ENCODE measurements around the gene CACNA2D1.
"Not testable (repeated sequence)": the region's sequence is repeated elsewhere in the genome, so short reads cannot be mapped to it uniquely, and the experiment has no call there.

Gene CACNA2D1

GRCh38 chr7:82019551-82020475 lies 423.8 kb downstream of the CACNA2D1 start:
- DNase-seq = no peak

GRCh38 chr7:82018226-82018625 lies 425.4 kb downstream of the CACNA2D1 start:
- no peak for DNase-seq

- DNase-seq = no peak
These were observed 426.1 kb downstream of the CACNA2D1 start for GRCh38 chr7:82017334-82017943.

- DNase-seq = no peak
These were observed 427.8 kb downstream of the CACNA2D1 start for GRCh38 chr7:82015751-82016150.

GRCh38 chr7:82014574-82014973 lies 429.0 kb downstream of the CACNA2D1 start:
- not testable (repeated sequence) for DNase-seq

DNA sequence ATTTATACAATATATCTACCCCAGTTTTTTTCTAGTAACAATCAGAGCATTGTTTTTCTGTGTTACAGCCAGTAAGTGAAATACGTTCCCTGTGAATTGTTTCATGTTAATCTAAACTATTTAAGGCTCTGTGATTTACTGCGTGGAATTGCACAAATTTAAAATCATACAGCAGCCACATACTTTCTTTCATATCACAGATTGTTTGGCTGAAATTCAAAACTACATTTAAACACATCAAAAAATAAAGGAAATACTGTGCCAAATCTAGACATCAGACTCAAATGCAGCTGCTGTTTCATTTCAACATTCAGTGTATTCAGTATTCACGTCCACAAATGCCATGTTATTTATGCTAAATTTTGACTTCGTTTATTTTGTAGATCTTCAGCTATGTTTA lies 431.1 kb downstream of the CACNA2D1 start:
- no peak for DNase-seq

DNA sequence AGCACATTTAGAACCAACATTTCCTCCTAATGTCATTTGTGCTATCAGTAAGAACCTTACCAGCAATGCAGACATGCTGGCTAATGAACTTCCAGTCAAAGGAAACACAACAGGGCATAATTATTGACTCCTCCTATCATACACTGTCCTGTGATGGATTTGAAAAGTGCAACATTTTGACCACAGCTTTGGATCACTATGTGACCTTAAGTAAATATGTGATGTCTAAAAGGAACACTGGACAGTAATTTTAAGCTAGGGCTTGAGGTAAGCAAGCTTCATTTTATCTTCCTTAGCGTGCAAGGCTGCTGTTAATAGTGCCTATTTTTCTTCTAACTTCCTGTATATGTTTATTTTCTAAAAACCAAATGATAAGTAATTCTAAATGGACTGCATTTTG lies 433.2 kb downstream of the CACNA2D1 start:
- DNase-seq = no peak

GRCh38 chr7:82007315-82007714 lies 436.3 kb downstream of the CACNA2D1 start:
- DNase-seq = no peak

DNA sequence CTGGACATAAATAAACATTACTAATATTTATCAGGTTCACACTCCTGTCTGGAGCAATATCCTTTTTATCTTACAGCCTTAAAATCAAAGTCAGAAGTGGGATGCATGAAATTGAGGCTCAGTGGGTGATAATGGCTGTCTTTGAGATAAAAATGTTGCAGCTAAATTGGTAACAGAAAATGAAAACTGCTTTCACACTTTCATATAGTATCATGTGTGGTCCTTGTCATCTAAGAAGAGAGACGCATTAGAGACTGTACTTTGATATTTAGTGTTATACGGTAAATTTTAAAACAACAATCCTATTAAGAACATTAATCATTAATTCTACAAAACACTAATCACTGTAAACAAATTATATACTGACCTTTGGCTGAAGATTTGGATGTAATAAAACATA lies 438.5 kb downstream of the CACNA2D1 start:
- DNase-seq = no peak

GRCh38 chr7:81993186-81993585 lies 450.4 kb downstream of the CACNA2D1 start:
- no peak for DNase-seq

DNA sequence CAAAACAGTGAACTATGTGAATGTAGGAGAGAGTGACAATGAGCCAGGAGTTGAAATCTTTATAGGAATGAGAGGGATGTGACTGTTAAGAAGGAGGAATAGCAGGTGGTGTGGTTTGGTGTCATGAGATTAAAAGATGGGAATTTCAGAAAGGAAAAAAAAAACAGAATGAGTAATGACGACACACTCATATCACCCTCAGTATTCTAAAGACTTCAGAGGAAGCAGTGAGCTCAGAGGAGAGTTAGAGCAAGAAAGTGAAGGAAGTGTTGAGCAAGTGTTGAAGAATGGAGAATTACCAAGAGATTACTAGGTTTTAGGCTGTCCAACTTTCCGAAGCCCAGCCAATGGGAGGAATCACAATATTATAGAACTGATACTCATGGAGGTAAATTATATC lies 453.2 kb downstream of the CACNA2D1 start:
- DNase-seq = no peak

- no peak for DNase-seq
These were observed 456.7 kb downstream of the CACNA2D1 start for GRCh38 chr7:81986723-81987470.

GRCh38 chr7:81983406-81983805 lies 460.2 kb downstream of the CACNA2D1 start:
- no peak for DNase-seq

GRCh38 chr7:81973117-81973516 lies 470.5 kb downstream of the CACNA2D1 start:
- DNase-seq = no peak

DNA sequence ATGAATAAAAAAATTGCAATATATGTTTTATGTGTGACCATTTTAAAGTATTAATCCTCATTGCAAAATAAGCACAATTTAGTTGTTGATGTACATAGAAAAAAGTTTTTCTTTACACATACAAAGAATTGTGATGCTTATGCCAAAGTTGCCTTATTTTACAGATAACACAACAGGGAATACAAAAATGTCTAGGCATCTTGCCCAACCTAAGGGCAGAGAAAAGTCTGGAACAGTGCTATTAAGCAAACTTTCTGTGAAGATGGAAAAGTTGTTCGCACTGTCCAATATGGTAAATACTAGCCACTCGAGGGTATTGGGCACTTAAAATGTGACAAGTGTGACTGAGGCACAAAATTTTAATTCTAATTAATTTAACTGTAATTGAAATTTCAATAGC lies 483.6 kb downstream of the CACNA2D1 start:
- DNase-seq = no peak

DNA sequence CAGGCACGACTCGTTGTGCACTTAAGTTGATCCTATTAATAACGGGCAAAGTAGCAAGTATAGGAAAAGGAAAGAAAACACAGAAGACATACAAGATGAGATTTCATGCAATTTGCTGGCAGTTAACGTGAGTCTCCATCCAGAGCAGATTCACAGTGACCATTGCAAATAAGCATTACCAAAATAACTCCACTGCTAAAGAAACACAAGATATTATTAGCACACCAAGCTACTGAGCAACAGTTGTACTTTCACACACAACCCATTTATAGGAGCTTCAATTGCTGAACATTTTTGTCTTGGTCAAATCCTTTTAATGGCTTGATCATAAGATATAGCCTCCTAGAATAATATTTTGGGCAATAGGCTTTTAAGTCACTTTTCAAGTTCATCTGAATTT lies 486.1 kb downstream of the CACNA2D1 start:
- DNase-seq = no peak

GRCh38 chr7:81956520-81956919 lies 487.1 kb downstream of the CACNA2D1 start:
- DNase-seq = no peak

GRCh38 chr7:81949306-81949705 lies 494.3 kb downstream of the CACNA2D1 start:
- no peak for DNase-seq

GRCh38 chr7:81944058-81944457 lies 499.5 kb downstream of the CACNA2D1 start:
- DNase-seq = no peak

- DNase-seq = no peak
These were observed 506.5 kb downstream of the CACNA2D1 start for GRCh38 chr7:81937091-81937490.

DNA sequence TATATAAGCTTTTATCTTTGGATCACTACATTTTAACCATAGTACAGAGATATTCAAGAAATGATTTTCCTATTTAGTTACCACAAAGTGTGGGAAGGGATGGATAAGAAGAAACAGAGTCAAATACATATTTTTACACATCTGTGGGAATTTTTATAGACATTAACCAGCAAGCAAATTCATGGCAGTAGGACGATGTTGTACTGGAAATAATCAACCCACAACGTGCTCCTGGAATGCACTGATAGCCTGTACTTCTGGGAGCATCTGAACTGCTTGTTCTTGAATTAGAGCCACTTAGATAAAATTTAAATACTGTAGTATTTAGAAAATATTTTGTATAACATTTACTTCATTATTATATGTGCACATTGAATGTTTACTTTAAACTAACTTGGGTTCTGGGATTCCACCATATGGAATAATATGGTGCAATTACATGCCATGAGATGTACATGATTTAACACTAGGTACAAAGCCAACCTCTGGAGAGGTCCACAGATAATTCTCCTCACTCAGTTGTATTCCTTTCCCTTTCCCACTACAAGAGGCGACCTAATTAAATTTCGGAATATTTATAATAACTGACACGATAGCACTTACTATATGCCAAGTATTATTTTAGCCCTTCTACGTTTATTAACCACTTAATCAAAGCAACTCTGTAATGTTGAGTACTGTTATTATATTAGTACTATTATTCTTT lies 508.8 kb downstream of the CACNA2D1 start:
- DNase-seq = no peak

DNA sequence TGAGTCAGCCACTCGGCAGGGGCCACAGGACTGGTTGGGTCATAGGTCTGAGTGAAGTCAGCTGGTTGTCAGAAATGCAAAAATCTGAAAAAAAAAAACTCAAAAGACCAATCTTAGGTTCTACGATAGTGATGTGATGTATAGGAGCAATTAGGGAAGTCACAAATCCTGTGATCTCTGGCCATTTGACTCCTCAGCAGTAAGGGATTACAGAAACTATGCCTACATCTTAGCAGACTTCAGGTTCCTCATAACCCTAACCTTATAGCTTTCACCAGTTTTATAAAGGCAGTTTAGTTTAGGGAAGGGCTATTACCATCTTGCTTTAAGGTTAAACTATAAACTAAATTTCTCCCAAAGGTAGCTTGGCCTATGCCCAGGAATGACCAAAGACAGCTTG lies 510.6 kb downstream of the CACNA2D1 start:
- DNase-seq = no peak

DNA sequence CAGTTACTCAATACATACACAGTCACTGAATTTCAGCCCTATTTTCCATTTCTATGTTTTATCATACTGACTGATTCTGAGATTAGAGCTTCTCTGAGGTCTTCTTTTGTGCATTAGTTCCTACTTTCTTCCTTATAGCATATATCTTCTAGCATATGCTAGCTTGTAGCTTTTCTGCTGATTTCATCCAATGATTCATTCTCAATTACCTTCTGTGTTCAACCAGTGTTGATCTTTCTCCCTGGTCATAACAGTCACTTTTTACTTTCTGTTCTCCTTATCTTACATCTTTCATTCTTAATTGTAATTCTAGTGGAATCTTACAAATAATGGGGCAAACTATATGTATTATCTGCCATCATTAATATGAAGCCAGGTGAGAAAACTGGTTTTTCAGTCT lies 514.2 kb downstream of the CACNA2D1 start:
- no peak for DNase-seq

All from activated CD4-positive, alpha-beta T cell treated with anti-CD3 and anti-CD28 coated beads for 48 hours (primary cell).